NCI-H1417 (cell line): Measurements from ENCODE around the gene KIF21B.
"Not testable (repeated sequence)": the region's sequence is repeated elsewhere in the genome, so short reads cannot be mapped to it uniquely, and the experiment has no call there.

Experiments used
- DNase-seq, 3 experiments: peaks; one replicate each; lab custom pipeline; 2025; lab: John Stamatoyannopoulos, UW

KIF21B gene

DNA sequence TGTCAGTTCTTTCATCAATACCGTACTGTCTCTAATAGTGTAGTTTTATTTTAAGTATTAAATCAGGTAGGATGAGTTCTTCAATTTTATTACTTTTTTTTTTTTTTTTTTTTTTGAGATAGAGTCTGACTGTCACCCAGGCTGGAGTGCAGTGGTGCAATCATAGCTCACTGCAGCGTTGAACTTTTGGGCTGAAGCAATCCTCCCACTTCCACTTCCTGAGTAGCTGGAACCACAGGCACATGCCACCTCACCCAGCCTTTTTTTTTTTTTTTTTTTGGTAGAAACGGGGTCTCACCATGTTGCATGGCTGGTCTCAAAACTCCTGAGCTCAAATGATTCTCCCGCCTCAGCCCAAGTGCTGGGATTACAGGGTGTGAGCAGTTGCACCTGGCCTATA lies 84.6 kb downstream of the KIF21B start:
- DNase-seq, result no peak

GRCh38 chr1:200935286-200935962 lies 88.1 kb downstream of the KIF21B start:
- DNase-seq, result not testable (repeated sequence)

GRCh38 chr1:200934676-200935245 lies 88.8 kb downstream of the KIF21B start:
- no peak for DNase-seq

GRCh38 chr1:200931776-200932175 lies 91.7 kb downstream of the KIF21B start:
- DNase-seq, result no peak

- DNase-seq, result not testable (repeated sequence)
These were observed 93.2 kb downstream of the KIF21B start for GRCh38 chr1:200930285-200930684.

DNA sequence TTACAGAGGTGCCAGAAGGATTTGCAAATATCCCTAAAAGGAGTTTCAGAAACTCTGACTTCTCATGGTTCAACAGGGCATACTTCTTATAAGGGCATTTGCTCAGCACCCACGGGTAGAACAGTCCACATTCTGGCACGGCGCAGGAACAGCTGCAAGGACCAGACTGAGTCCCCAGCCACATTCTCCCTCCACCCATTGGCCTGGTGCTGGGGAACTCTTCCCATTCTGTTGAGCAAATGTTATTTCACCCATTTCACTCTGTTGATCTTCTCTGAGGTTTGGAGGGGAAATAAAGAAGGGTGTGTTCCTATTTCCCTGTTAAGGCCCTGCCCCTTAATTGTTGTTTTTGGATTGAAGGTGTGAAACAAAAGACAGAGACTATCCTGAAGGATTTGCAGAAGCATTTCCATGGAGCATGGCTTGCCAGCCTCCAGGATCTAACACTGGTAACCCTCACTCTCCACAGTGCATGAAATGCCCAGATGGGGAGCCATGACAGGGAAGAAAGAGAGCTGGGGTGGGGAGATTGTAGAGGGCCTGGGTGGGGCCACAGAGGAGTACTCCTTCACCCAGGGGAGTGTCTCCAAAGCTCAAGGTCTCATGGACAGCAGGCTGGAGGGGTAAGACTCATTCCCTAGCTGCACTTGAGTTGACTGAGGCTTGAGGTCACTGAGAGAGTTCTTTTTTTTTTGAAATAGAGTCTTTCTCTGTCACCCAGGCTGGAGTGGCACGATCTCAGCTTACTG lies 93.8 kb downstream of the KIF21B start:
- no peak for DNase-seq

DNA sequence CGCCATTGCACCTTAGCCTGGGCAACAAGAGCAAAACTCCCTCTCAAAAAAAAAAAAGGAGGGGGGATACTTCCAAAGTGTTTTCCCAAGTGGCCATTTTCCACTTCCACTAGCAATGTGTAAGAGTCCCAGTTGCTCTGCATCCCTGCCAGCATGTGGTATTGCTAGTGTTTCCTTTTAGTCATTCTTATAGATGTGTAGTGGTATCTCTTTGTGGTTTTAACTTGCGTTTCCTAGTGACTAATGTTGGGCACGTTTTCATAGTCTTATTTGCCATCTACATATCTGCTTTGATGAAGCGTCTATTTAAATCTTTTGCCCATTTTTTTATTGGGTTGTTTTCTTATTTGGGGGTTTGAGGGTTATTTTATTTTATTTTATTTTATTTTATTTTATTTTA lies 97.7 kb downstream of the KIF21B start:
- no peak for DNase-seq

DNA sequence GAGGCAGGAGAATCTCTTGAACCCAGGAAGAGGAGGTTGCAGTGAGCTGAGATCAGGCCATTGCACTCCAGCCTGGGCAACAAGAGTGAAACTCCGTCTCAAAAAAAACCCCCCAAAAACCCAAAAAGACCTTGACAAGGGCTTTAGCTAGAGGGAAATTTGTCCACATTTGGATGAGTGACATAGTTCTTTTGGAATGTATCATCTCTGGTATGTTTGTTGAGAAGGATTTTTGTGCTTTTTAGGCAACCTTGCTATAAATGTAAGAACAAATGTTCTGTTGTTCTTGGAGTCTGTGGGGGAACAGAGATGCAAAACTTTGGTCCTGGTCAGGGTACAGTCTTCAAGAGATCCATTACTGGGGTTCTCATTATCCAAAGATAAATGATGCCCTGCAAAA lies 99.9 kb downstream of the KIF21B start:
- no peak for DNase-seq

- DNase-seq, result no peak
These were observed 101.1 kb downstream of the KIF21B start for GRCh38 chr1:200922406-200922805.

DNA sequence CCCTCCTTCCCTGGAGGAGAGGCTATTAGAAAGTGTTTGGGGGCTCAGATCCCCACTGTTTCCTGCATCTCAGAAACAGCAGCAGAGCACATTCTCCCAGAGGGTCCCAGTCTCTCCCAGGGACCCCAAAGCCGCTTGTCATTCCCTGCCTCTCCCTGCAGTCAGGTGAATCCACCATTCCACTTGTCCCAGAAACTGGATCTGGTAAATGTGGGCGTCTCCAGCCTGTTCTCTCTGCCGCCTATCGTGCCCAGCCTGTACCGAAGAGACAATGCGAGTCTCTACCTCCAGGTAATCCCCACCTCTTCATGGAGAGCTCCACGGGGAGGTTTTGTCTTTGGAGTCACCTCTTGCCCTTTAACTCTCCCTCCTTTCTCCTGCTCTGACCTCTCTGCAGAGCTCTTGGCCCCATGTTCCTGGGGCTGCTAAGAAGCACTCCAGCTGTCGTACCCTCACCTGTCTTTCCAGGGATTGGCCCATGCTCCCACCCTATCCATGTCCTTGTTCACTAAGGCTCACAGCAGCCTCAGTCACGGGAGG lies 101.9 kb downstream of the KIF21B start:
- DNase-seq, result no peak
